ENCODE measurements around the gene UBE2S.
"Not testable (repeated sequence)": the region's sequence is repeated elsewhere in the genome, so short reads cannot be mapped to it uniquely, and the experiment has no call there.

UBE2S gene

GRCh38 chr19:55431183-55431582, 23.6 kb upstream of the UBE2S start:
- Histone ChIP-seq H3K23ac (ENCODE audit: low read length) (no peak overlapping the region), H3K4me2 (ENCODE audit: low read length) (no peak overlapping the region), H3K79me2 (ENCODE audit: control insufficient read depth, insufficient read depth, low read length) (no peaks in the 10 kb centered on the region), H3K56ac (ENCODE audit: low read length) (no peak overlapping the region), H3K79me1 (ENCODE audit: low read length) (no peaks in the 10 kb centered on the region), H3K36me3 (ENCODE audit: control insufficient read depth, insufficient read depth, low read length) (no peaks in the 10 kb centered on the region), H2BK5ac (ENCODE audit: low read length) (no peak overlapping the region), H3K18ac (ENCODE audit: low read length) (no peak overlapping the region), H3K4ac (ENCODE audit: low read depth, low read length) (no peak overlapping the region), H3K9ac (ENCODE audit: low read length) (no peak overlapping the region), H3K4me1 (ENCODE audit: control insufficient read depth, low read depth, low read length) (no peaks in the 10 kb centered on the region), H4K5ac (ENCODE audit: low read length) (no peak overlapping the region), H2AK5ac (ENCODE audit: low read length) (no peak overlapping the region), H2BK15ac (replicated peaks; ENCODE audit: low read depth) (no peak overlapping the region), H3K4me3 (ENCODE audit: low read length) (no peak overlapping the region), H4K8ac (ENCODE audit: low read depth, low read length) (no peak overlapping the region), H2BK120ac (ENCODE audit: low read depth, low read length) (no peak overlapping the region), H3K27me3 (ENCODE audit: insufficient read depth, low read length, poor library complexity) (no peaks in the 10 kb centered on the region), H3K27ac (ENCODE audit: low read depth, low read length) (no peak overlapping the region)
- DNase-seq: no peak
- no CpG with 5 or more reads among the region's 1 CpG for WGBS (ENCODE audit: extremely low coverage, insufficient coverage, low lambda C conversion rate)

- no peak overlapping the region for H3K4me2 ChIP-seq (ENCODE audit: low read length)
- H2AK5ac ChIP-seq (ENCODE audit: low read length): no peak overlapping the region
- no CpG with 5 or more reads among the region's 2 CpGs for WGBS (ENCODE audit: extremely low coverage, insufficient coverage, low lambda C conversion rate)
- H4K8ac ChIP-seq (ENCODE audit: low read depth, low read length): no peak overlapping the region
- H2BK15ac ChIP-seq (replicated peaks; ENCODE audit: low read depth): no peak overlapping the region
- H3K9ac ChIP-seq (ENCODE audit: low read length): no peak overlapping the region
- H3K18ac ChIP-seq (ENCODE audit: low read length): no peak overlapping the region
- no peaks in the 10 kb centered on the region for H3K79me2 ChIP-seq (ENCODE audit: control insufficient read depth, insufficient read depth, low read length)
- no peak overlapping the region for H3K27ac ChIP-seq (ENCODE audit: low read depth, low read length)
- no peak overlapping the region for H3K56ac ChIP-seq (ENCODE audit: low read length)
- no peak overlapping the region for H3K23ac ChIP-seq (ENCODE audit: low read length)
- no peak overlapping the region for H4K5ac ChIP-seq (ENCODE audit: low read length)
- no peak overlapping the region for H3K4ac ChIP-seq (ENCODE audit: low read depth, low read length)
- no peak for DNase-seq
- H3K79me1 ChIP-seq (ENCODE audit: low read length): no peaks in the 10 kb centered on the region
- no peaks in the 10 kb centered on the region for H3K36me3 ChIP-seq (ENCODE audit: control insufficient read depth, insufficient read depth, low read length)
- no peak overlapping the region for H3K4me3 ChIP-seq (ENCODE audit: low read length)
- no peaks in the 10 kb centered on the region for H3K4me1 ChIP-seq (ENCODE audit: control insufficient read depth, low read depth, low read length)
- no peak overlapping the region for H2BK120ac ChIP-seq (ENCODE audit: low read depth, low read length)
- no peak overlapping the region for H2BK5ac ChIP-seq (ENCODE audit: low read length)
- no peaks in the 10 kb centered on the region for H3K27me3 ChIP-seq (ENCODE audit: insufficient read depth, low read length, poor library complexity)
Measured at GRCh38 chr19:55426042-55426441, 18.5 kb upstream of the UBE2S start.

DNA sequence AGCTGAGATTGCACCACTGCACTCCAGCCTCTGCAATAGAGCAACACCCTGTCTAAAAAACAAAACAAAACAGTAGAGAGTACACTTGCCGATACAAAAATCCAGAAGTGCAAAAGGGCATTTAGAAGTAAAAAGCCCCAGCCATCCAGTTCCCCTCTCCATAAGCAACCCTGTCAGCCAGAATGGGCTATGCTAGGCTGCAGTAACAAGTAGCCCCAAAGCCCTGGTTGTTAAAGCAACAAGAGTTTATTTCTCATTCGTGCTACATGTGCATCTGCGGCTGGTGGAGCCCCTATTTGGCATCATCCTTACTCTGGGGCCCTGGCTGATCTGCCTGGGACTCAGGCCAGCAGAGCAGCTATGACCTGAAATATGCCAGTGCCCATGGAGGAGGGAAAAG, 16.9 kb upstream of the UBE2S start:
- H3K4me2 ChIP-seq (ENCODE audit: low read length): no peak overlapping the region
- no peak overlapping the region for H2BK120ac ChIP-seq (ENCODE audit: low read depth, low read length)
- no peak overlapping the region for H2AK5ac ChIP-seq (ENCODE audit: low read length)
- H3K36me3 ChIP-seq (ENCODE audit: control insufficient read depth, insufficient read depth, low read length): no peaks in the 10 kb centered on the region
- no peaks in the 10 kb centered on the region for H3K79me1 ChIP-seq (ENCODE audit: low read length)
- H4K8ac ChIP-seq (ENCODE audit: low read depth, low read length): no peak overlapping the region
- H2BK15ac ChIP-seq (replicated peaks; ENCODE audit: low read depth): no peak overlapping the region
- H3K4ac ChIP-seq (ENCODE audit: low read depth, low read length): no peak overlapping the region
- no peaks in the 10 kb centered on the region for H3K4me1 ChIP-seq (ENCODE audit: control insufficient read depth, low read depth, low read length)
- no peaks in the 10 kb centered on the region for H3K79me2 ChIP-seq (ENCODE audit: control insufficient read depth, insufficient read depth, low read length)
- no peak overlapping the region for H3K27ac ChIP-seq (ENCODE audit: low read depth, low read length)
- no CpG with 5 or more reads among the region's 3 CpGs for WGBS (ENCODE audit: extremely low coverage, insufficient coverage, low lambda C conversion rate)
- H3K4me3 ChIP-seq (ENCODE audit: low read length): no peak overlapping the region
- H3K56ac ChIP-seq (ENCODE audit: low read length): no peak overlapping the region
- no peak overlapping the region for H4K5ac ChIP-seq (ENCODE audit: low read length)
- DNase-seq: no peak
- no peak overlapping the region for H3K9ac ChIP-seq (ENCODE audit: low read length)
- no peaks in the 10 kb centered on the region for H3K27me3 ChIP-seq (ENCODE audit: insufficient read depth, low read length, poor library complexity)
- H3K23ac ChIP-seq (ENCODE audit: low read length): no peak overlapping the region
- no peak overlapping the region for H3K18ac ChIP-seq (ENCODE audit: low read length)
- no peak overlapping the region for H2BK5ac ChIP-seq (ENCODE audit: low read length)

DNA sequence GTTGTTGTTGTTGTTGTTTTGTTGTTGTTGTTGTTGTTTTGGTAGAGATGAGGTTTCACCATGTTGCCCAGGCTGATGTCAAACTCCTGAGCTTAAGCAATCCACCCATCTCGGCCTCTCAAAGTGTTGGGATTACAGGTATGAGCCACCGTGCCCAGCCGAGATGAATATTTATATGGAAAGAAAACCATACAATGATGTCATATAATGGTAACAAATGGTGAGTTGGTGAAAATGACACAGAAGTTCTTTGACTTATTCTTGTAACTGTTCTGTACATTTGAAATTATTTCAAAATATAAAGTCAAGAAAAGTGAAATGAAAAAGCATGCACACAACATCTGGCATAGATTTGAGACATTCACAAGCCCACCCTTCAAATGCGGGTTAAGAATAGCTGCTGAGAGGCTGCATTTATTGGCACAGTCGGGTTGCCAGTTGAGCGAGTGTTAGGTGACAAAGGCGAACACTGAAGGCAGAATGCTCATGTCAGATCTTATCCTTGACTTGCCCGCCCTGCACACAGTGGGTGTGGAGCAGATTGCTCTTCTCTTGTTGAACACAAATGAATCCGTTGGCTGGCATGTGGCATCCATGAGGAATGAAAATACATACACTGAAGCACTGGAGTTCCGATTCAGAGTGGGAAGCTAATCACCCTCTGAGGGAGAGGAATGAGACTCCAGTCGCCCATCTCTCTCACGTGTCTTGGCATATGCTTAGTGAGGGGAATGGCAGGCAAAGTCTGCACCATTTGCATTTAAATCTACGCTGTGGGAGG, 15.8 kb upstream of the UBE2S start:
- H3K27ac ChIP-seq (ENCODE audit: low read depth, low read length): no peak overlapping the region
- no CpG with 5 or more reads among the region's 13 CpGs for WGBS (ENCODE audit: extremely low coverage, insufficient coverage, low lambda C conversion rate)
- H4K8ac ChIP-seq (ENCODE audit: low read depth, low read length): no peak overlapping the region
- no peak overlapping the region for H3K9ac ChIP-seq (ENCODE audit: low read length)
- no peak for DNase-seq
- H2BK15ac ChIP-seq (replicated peaks; ENCODE audit: low read depth): no peak overlapping the region
- no peak overlapping the region for H2AK5ac ChIP-seq (ENCODE audit: low read length)
- H3K4me1 ChIP-seq (ENCODE audit: control insufficient read depth, low read depth, low read length): no peaks in the 10 kb centered on the region
- H3K56ac ChIP-seq (ENCODE audit: low read length): no peak overlapping the region
- H2BK120ac ChIP-seq (ENCODE audit: low read depth, low read length): no peak overlapping the region
- no peaks in the 10 kb centered on the region for H3K27me3 ChIP-seq (ENCODE audit: insufficient read depth, low read length, poor library complexity)
- H3K4me3 ChIP-seq (ENCODE audit: low read length): no peak overlapping the region
- no peak overlapping the region for H3K4me2 ChIP-seq (ENCODE audit: low read length)
- no peak overlapping the region for H3K23ac ChIP-seq (ENCODE audit: low read length)
- no peak overlapping the region for H2BK5ac ChIP-seq (ENCODE audit: low read length)
- no peak overlapping the region for H4K5ac ChIP-seq (ENCODE audit: low read length)
- no peaks in the 10 kb centered on the region for H3K36me3 ChIP-seq (ENCODE audit: control insufficient read depth, insufficient read depth, low read length)
- no peak overlapping the region for H3K18ac ChIP-seq (ENCODE audit: low read length)
- no peak overlapping the region for H3K4ac ChIP-seq (ENCODE audit: low read depth, low read length)
- no peaks in the 10 kb centered on the region for H3K79me1 ChIP-seq (ENCODE audit: low read length)
- H3K79me2 ChIP-seq (ENCODE audit: control insufficient read depth, insufficient read depth, low read length): no peaks in the 10 kb centered on the region

GRCh38 chr19:55421281-55421680, 13.7 kb upstream of the UBE2S start:
- not testable (repeated sequence) for DNase-seq; H3K4me1 ChIP-seq (ENCODE audit: control insufficient read depth, low read depth, low read length); H2BK120ac ChIP-seq (ENCODE audit: low read depth, low read length); H3K27ac ChIP-seq (ENCODE audit: low read depth, low read length); H2BK5ac ChIP-seq (ENCODE audit: low read length); H3K18ac ChIP-seq (ENCODE audit: low read length); H3K56ac ChIP-seq (ENCODE audit: low read length); H3K27me3 ChIP-seq (ENCODE audit: insufficient read depth, low read length, poor library complexity); H3K4me2 ChIP-seq (ENCODE audit: low read length); H3K23ac ChIP-seq (ENCODE audit: low read length); H2AK5ac ChIP-seq (ENCODE audit: low read length); H4K5ac ChIP-seq (ENCODE audit: low read length); H2BK15ac ChIP-seq (replicated peaks; ENCODE audit: low read depth); H3K36me3 ChIP-seq (ENCODE audit: control insufficient read depth, insufficient read depth, low read length); H3K4me3 ChIP-seq (ENCODE audit: low read length); H3K79me2 ChIP-seq (ENCODE audit: control insufficient read depth, insufficient read depth, low read length); H3K79me1 ChIP-seq (ENCODE audit: low read length); H3K4ac ChIP-seq (ENCODE audit: low read depth, low read length); H3K9ac ChIP-seq (ENCODE audit: low read length); H4K8ac ChIP-seq (ENCODE audit: low read depth, low read length)
- WGBS (ENCODE audit: extremely low coverage, insufficient coverage, low lambda C conversion rate): no CpG with 5 or more reads among the region's 4 CpGs
